COLO668 (cell line): ENCODE measurements around the gene BUB3.

Experiments used
- DNase-seq: peaks from one replicate; lab custom pipeline; 2025; ENCODE audit not compliant: unreplicated experiment; lab: John Stamatoyannopoulos, UW

BUB3 gene

DNA sequence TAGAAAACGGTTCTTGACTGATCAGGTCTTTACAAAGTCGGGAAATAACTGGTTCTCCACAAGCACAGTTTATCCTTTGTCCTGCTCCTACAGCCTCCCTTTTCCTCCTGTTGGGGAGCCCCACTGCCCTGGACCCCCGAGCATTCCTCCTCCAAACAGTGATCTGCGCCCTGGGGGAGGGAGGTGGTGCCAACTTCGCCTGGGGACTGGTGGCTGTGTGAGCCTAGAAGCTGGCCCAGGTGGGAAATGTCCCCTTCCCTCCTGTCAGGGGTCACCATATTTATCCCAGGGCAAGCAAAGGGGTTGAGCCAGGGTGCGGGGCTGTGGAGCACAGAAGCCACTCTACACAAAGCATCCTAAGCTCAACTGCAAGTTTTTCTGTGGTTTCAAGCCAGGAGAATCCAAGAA lies 13.2 kb upstream of the BUB3 start:
- DNase-seq, result no peak

DNA sequence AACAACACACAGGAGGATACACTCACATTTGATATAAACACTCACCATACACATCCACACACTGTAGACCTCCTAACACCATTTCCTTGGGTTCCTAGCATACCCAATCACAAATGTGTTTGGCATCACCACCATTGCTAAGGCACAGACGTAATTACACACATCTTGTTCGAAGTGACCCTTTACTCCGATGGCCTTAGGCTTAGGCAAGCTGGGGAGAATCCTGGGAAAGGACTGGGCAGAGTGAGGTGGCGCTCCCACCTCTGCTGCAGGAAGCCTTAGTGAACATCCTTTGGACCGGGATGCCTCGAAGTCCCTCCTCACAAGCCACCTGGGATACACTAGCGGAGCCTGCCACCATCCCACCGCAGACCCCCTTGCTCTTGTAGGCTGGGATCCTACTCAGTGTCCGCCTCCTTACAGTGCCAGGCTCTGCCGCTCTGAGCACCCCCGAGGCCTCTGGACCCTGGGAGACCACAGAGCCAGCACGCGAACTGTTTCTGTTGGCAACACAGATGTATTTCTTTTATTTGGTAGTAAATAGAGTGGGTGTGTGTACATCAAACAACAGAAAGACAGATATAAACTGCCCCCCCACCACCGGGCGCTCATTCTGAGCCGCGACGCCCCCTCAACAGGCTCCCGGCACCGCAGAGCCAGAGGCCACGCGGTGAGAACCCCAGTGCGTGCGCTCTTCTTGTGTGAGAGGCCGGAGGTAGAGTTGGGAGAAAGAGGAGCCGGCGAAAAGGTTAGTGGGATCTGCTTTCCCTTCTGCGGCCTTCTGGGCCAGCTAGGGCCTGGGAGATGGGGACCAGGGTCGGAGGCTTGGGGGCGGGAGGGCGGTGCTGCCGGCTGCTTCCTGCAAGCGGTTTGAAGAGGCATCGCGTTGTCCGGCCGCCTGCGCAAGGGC lies 12.2 kb upstream of the BUB3 start:
- DNase-seq, result no peak

DNA sequence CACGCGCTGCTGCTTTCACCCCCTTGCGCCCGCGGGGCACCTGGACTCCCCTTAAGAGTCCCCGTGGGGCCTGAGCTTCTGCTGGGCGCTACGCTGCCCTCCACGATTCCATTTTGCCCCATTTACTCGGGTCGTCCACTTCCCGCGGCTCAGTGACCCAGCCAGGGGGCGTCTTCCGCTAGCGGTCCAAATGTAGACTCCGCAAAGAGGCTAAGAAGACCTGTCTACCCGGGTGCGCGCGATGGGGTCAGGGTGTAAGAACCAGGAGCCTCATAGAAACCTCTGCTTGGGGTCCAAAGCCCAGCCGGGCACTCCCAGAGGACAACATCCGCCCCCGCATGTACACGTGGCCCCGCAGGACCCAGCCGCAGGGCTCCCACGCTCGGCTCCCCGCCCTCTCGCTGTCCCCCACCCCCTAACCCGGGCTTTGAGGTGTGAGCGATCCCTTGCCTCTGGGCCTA lies 11.5 kb upstream of the BUB3 start:
- no peak for DNase-seq

DNA sequence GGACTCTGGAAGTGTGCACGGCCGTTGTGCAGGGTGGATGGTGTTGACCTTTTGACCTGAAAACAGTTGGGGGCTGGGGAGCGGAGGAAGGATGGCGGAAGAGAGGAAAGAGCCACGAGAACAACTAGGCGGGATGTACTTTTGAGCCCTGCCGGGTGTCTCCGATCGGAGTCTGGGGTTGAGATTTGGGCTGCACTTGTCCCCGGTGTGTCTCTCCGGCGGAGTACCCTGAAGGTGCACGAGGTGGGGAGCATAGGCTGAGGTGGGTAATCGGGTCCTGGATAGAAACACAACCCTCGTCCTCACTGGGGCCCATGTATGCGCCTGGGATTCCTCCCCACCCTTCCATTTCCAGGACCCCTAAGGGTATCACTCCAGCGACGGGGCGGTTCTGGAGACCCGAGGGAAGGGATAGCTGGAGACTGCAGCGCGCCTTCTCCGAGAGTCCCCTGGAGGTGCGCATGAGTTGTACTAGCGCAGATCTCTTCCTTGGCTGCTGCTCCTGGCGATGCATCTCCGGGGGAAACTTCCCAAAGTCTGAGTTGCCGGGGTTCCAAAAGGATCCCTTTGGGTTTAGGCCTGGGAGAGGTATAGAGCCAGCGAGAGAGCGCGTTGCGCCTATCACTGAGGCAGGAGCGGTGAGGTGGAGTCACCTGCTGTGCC lies 10.9 kb upstream of the BUB3 start:
- no peak for DNase-seq

DNA sequence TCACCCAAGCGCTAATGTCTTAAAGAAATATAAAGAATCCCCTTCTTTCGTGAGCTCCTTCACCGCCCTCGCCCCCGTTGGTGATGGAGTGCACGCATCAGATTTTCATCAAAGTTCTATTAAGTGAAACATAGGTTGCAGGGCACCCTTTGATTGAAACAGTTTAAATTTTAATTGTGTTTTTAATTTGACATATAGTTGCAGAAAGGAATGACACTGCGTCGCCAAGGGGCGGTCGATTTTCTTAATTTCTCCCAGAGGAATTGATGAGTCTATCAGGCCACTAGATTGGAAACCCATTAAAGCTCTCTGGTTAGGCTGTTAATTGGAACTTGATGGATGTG lies 10.4 kb upstream of the BUB3 start:
- DNase-seq, result no peak

DNA sequence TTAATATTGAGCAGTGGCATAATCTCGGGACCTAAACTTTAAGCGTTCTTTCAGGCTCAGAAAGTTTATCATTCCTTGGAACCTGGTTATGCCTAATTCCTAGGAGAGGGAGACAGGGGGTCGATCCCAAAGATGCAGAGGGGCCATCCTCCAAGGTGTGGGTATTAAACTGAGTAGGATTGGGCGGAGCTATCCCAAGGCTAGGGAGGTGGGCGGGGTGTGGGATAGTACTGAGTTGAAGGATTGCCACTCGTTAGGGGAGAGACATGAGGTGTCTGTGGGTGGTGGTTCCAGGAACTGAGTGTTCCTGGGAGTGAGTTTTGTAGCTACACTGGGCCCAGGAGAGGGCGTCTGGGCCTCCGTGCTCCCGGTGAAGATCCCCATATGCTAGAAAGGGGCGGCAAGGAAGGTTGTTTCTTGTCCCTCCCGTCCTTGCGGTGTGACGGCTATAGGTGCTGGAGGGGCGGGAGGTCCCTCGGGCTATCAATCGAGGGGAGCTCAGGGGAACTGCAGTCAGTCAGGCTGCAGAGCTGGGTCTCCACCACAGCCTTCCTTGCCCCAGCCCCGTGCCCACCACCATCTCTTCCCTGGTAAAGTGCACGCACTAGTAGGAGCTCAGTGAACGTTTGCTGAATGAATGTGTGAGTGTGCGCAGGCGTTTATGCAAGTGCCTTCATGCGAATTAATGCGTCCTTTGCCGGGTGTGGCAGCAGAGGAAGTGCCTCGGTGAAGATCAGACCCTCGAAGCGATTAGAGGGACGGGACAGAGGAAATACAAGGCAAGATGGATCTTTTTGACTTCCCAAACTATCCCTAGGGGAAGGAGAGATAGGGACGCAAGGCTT lies 9.3 kb upstream of the BUB3 start:
- peak; percentile 4 for DNase-seq

DNA sequence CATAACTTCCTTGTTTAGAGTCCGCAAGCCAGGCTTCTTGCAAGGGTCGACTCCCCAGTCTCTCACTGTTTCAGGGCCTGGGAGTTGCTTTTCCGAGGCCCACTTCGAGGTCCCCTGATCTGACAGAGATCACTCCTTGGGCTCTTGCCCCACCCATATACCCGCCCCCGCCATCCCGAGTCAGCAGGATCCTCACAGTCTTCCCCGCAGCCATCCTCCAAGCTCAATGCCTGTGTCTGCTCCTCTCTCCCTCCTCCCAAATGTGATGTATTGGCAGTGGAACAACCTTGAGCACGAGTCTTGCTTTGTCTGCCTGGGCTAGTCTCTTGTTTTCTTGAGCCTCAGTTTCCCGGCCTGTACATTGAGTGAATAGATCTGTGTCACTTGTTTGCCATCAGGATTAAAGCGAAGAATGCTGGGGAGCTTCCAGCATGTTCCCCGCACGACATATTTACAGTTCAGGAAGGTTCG lies 8.6 kb upstream of the BUB3 start:
- DNase-seq, result no peak

DNA sequence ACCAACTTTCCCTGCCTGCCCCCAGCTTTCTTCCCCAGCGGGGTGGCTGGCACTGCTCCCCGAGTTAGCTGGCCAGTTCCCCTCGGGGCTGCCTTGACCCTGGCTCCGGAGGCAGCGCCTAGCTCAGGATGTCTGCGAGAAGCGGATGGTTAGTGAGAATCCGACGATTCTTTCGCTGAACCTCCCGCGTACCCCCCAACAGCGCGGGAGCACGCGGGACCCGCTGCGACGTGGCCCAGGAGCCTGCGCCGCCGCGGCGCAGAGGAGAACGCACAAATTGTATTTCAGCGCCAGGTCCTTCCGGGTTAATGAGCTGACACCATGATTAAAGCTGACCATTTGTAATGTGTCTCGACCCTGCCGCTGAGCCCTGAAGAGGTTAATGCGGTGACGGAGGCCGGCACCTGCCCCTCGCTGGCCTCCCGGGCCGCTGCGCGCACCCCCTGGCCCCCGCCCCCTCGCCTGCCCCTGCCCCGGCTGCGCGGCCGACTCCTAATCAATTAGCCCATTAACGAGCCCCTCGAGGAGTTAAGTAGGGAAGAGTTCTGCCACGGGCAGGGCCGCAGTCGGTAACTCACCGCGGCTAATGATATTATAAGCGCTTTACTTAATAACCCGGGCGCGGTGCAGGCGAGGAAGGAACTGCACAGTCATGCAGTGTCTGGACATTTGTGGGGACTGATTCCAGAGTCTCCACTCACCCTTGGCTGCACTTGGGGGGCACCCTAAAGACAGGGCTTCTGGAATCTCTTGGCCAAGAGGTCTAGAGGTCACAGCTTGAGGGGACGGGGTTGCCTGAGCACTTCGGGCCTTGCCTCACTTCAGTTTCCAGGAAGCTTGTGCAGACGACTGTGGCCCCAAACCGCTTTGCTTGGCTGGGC lies 7.9 kb upstream of the BUB3 start:
- no peak for DNase-seq

DNA sequence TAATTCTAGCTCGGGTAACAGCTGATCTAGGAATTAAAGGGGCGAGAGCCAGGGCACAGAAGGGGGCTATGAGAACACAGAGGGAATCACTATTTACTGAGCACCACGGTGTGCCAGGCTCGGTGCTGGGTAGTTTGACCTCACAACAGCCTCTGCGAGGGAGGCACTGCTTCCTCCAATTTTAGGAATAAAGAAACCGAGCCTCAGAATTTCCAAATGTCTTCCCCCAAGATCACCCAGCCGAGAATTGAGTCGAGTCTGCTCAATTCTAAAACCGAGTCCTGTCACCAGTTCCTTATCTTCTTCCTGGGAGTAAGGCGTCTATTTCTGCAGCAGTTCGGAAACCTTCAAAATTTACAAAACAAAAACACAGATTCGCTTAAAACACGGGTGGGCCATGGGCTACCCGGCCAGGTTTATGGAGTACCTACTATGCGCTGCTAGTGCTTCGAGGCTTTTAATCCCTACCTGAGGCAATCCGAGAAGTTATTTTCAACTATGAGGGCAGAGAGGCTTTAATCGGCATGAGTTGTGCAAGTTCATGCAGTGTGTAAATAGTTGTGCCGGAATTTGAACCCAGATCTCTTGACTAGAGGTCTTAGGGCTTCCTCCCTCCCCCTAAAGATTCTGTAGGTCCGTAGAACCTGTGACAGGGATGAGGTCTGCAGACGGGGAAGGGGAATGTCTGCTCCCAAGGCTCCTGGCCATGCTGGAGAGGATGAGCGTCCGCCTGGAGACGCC lies 7.1 kb upstream of the BUB3 start:
- no peak for DNase-seq

DNA sequence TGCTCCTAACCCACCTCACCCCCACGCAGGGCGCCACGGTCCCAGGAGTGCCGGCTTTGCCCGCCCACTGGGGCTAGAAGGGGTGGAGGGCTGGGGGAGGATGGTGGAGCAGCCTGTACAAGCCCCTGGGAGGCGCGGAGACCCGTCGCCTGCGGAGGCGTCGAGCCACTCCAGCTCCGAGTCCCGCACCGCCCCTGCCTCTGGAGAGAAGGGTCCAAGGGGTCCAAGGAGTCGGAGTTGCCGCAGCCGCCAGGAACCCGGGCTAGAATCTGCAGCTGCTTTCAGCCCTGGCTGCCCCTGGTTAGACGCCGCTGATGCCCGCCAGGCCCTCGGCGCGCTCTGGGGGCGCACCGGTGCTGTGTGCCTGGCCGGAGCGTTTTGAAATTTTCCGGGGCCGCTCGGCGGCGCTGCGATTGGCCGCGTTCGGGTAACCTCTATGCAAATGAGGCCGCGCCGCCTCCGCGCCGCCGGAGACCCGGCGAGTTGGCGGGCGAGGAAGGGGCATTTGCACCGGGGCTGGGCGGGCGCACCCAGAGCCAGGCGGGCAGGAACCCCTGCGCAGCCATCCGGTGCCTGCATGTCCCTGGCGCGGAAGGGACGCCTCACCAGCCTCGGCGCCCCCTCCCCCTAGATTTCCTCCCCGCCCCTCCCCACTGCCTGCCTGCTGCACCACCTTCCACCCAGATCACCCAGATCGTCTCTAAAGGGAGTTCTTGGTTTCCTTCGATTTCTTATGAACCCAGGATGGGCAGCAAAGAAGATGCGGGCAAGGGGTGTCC lies 6.4 kb upstream of the BUB3 start, which contains the start of gene HMX2:
Gene HMX2, plus strand, starts transcription at position 502 of the 779 bp plus-strand sequence. Its CDS starts 243 bp downstream, at position 745.
- peak; percentile 42 for DNase-seq

DNA sequence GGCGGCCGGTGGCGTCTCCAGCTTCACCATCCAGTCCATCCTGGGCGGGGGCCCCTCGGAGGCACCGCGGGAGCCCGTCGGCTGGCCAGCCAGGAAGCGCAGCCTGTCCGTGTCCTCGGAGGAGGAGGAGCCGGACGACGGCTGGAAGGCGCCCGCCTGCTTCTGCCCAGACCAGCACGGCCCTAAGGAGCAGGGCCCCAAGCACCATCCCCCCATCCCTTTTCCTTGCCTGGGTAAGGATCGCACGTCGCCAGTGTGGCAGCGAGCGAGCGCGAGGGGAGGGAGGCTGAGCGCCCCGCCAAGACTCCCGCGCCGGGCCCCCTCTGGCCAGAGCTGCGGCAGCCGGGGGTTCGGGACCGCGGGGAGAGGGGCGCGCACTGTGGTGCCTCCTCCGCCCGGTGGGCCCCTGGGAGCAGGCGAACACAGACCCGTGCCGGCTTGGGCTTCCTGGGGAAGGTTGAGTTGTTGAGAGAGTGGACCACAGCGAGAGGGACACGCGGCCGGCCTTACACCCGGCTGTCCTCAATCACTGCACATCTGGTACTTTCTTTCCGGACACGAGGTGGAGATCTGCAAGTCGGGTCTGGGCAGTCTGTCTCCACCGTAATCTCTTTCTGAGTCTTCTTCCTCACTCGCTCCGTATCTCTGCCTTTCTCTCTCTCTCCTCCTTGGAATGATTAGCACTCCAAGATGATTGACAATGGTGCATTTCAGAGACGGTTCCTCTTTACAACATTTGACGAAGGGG lies 5.6 kb upstream of the BUB3 start:
- peak; percentile 11 for DNase-seq

DNA sequence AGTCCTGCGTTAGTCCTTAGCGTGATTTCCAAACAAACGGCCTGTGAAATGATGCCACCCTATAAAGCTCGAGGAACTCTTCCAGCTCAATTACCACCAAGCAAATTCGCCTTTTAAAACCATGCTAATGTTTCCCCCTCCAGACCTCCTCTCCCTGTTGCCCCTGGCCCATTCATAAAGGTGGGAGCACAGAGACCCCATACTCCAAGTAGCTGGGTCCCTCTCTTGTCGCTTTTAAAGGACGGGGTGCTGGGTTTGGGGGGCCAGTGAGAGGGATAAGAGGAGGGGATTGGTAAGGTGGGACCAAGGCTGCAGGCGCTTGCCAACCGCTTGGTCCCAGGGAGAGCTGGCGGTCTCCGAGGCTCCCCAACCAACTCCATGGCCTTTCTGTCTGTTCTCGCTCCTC lies 5.0 kb upstream of the BUB3 start:
- DNase-seq, result no peak

DNA sequence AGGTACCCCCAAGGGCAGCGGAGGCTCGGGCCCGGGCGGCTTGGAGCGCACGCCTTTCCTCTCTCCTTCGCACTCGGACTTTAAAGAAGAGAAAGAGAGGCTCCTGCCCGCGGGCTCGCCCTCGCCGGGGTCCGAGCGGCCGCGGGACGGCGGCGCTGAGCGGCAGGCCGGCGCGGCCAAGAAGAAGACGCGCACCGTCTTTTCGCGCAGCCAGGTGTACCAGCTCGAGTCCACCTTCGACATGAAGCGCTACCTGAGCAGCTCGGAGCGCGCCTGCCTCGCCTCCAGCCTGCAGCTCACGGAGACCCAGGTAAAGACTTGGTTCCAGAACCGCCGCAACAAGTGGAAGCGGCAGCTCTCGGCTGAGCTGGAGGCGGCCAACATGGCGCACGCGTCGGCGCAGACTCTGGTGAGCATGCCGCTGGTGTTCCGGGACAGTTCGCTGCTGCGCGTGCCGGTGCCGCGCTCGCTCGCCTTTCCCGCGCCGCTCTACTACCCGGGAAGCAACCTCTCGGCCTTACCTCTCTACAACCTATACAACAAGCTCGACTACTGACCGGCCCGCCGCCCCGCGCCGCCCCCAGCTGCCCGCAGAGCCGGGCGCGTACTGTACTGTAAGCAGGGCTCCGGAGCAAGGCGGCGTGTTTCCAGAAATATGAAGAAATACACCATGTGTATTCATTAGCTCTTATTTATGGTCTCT lies 4.5 kb upstream of the BUB3 start:
- peak; percentile 38 for DNase-seq

DNA sequence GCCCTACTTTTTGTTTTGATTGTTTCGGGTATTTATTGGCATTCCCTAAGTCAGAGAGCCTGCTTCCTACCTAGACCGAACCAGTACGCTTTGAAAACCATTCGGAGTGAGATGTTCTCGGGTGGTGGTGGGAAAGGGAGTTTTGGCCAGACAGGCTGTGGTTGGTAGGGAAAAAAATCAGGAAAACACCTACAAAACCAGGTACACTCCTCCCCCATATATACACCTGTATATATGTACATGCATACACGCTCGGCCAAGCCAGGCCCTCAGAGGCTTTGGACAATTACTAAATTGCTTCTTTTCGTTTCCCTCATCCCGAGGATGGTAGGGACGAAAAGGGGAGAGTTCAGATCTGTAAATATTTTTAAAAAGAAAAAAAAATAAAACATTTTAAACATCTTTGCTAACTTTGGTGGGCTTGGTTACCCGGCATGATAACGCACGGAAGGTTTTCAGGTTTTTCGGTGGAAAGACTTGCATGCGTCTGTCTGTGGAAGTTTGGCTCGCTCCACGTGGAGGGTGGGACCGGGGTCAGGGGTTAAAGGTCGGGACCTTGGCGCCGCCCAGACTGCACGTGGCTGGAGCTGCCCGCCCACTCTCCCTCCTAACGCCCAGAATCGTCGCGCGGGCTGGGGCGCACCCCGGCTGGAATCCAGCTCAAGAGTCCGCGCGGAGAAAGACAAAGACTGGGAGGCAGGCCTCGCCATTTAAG lies 3.8 kb upstream of the BUB3 start:
- no peak for DNase-seq

DNA sequence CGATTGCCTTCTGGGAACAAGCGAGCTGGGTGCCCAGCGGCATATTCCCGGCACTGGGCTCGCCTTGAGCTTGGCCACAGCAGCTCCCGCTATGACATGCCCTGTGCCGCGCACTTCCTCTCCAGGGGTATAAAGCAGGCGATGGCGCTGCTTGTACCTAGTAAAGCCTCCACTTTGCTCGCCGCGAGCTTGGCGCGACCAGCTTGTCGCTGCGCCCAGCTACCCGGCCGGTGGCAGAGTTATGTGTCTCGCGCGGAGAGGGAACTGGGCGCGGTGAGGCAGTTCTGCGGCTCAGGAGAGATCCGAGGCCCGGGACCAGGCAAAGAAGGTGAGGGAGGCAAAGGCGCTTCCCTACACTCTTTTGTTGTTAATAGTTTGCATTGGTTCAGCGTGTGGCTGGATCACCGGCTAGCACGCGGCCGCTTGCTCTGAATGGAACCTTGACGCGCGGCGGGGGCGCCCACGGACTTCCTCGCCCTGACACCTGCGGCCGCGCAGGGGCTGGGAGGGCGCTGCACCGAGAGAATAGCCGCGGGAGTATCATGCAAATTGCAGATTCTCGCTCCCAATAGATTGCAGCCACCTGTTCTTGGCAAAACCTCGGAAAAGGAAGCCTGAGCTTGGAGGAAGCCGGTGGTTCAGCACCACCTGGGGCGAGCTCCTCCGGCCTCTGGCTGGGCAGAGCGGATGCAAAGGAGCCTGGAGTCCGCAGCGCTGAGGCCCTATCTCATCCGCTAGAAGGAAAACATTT lies 3.0 kb upstream of the BUB3 start:
- DNase-seq, result peak; percentile 52

DNA sequence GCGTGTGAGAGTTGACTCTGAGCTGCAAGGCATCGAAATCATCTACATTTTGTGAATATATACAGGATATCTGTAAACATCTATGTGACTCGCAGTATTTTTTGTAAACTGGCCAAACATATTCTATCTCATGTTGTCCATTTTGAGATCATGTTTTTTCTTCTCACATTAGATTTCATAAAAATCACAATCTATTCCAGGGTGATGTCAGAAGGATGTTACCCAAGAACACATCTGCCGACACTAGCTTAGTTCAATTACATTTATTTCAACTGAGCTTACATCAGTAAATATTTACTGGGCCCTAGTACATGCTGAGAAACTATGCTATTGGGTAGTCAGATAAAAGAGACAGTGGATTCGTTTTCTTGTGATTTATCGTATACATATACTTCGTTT lies 2.5 kb upstream of the BUB3 start:
- DNase-seq, result no peak
